ENCODE data around the gene SLC37A1. TPM values are rescaled to one million over a fixed set of nuclear protein-coding genes. Genes with fewer than 3 reads are reported as not detected.

SLC37A1 gene
- total RNA-seq, 3 donors from 2014 or later, result 16.3 to 22.1 (median 20.2) TPM

DNA sequence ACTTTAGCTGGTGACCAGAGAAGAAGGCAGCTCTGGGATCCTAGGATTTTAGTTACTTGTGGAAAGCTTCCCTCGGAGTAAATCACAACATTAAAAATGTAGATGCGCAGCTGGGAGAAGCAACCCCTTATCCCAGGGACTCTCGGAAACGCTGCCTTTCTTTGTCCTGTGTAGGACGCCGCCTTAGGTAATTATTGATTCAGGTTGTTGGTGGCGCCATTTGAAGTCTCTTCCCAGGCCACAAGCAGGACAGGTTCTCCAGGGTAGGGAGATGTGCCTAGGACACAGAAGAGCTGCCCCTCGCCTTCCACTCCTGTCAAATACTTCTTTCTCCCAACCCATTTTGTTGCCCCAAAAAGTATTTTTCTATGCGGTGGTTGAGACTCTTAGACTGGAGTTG is 10.3 kb downstream of the SLC37A1 start:
- Mint-ChIP-seq H3K4me3 (no peak overlapping the region), H3K36me3 (ENCODE audit: insufficient read depth) (peaks cover 28% of the 10 kb centered on the region), H3K4me1 (ENCODE audit: low read depth) (peaks cover 50% of the 10 kb centered on the region), H3K27me3 (ENCODE audit: low read depth) (no peaks in the 10 kb centered on the region), H3K9me3 (no peaks in the 10 kb centered on the region)
- ATAC-seq (no peak), DNase-seq (no peak)

- peaks cover 49% of the 10 kb centered on the region for H3K4me1 Mint-ChIP-seq (ENCODE audit: low read depth)
- no peaks in the 10 kb centered on the region for H3K27me3 Mint-ChIP-seq (ENCODE audit: low read depth)
- H3K36me3 Mint-ChIP-seq (ENCODE audit: insufficient read depth), result peaks cover 24% of the 10 kb centered on the region
- H3K4me3 Mint-ChIP-seq, result no peak overlapping the region
- ATAC-seq (no peak), DNase-seq (peak; percentile 17)
- H3K9me3 Mint-ChIP-seq, result no peaks in the 10 kb centered on the region
Observed at GRCh38 chr21:42524341-42525028, 10.8 kb downstream of the SLC37A1 start.

GRCh38 chr21:42525029-42525581 is 11.5 kb downstream of the SLC37A1 start:
- no peak for ATAC-seq
- H3K9me3 Mint-ChIP-seq, result no peaks in the 10 kb centered on the region
- peaks cover 22% of the 10 kb centered on the region for H3K36me3 Mint-ChIP-seq (ENCODE audit: insufficient read depth)
- H3K4me1 Mint-ChIP-seq (ENCODE audit: low read depth), result peaks cover 56% of the 10 kb centered on the region
- no peak overlapping the region for H3K4me3 Mint-ChIP-seq
- DNase-seq, result no peak
- H3K27me3 Mint-ChIP-seq (ENCODE audit: low read depth), result no peaks in the 10 kb centered on the region

- DNase-seq, result no peak
- Mint-ChIP-seq H3K27me3 (ENCODE audit: low read depth) (no peaks in the 10 kb centered on the region), H3K36me3 (ENCODE audit: insufficient read depth) (peaks cover 21% of the 10 kb centered on the region), H3K4me3 (no peak overlapping the region), H3K4me1 (ENCODE audit: low read depth) (peaks cover 61% of the 10 kb centered on the region), H3K9me3 (no peaks in the 10 kb centered on the region)
- no peak for ATAC-seq
Observed at GRCh38 chr21:42525676-42526378, 12.2 kb downstream of the SLC37A1 start.

DNA sequence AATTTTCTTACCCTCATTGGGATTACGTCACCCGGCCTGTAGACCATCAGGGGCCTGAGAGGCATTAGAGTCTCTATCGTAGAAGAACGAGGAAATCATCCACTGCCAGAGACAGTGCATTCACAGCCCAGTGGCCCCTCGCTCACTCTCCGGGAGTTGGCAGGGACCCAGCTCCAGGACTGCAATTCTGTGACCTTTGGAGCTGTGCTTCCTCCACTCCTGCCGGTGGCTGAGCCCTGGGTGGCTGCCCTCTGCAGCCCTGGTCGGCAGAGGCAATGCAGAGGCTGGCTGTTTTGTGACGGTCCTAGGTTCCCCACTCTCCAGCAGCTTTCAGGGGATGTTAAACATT is 12.7 kb downstream of the SLC37A1 start:
- Mint-ChIP-seq H3K9me3 (no peaks in the 10 kb centered on the region), H3K4me3 (no peak overlapping the region), H3K4me1 (ENCODE audit: low read depth) (peaks cover 63% of the 10 kb centered on the region), H3K36me3 (ENCODE audit: insufficient read depth) (peaks cover 21% of the 10 kb centered on the region), H3K27me3 (ENCODE audit: low read depth) (no peaks in the 10 kb centered on the region)
- DNase-seq (no peak), ATAC-seq (no peak)

- Mint-ChIP-seq H3K36me3 (ENCODE audit: insufficient read depth) (peaks cover 17% of the 10 kb centered on the region), H3K4me3 (no peak overlapping the region), H3K4me1 (ENCODE audit: low read depth) (peaks cover 63% of the 10 kb centered on the region), H3K27me3 (ENCODE audit: low read depth) (no peaks in the 10 kb centered on the region), H3K9me3 (no peaks in the 10 kb centered on the region)
- DNase-seq (no peak), ATAC-seq (no peak)
Observed at GRCh38 chr21:42527127-42527488, 13.5 kb downstream of the SLC37A1 start.

DNA sequence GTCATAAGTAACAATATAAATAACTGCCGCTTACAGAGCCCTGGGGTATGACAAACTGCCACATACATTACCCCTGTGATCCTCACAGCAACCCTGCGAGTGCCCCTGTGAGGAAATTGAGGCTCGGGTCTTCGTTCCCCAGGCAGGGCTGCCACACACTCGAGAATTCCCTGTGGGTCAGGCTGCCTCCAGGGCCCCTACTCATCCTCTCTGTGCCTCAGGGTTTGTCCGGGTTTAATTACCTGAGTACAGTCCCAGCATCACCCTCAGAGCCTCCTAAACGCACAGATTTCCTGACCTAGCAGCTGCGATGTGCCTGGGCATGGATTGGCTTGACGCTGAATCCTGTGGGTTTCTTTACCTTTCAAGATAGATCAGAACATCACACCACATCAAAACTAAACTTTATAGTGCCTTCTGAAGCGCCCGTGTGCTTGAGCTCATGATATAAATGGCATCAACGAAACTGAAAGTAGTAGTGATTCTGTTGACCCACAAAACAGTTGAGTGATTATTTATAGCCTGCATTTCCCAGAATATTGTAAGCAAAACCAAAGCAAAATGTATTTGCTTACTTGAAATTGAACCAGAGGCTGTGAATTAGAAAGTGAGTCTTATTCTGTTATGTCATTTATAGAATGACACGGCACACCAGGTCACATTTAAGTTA is 14.0 kb downstream of the SLC37A1 start:
- ATAC-seq (peak; percentile 85 to 87), DNase-seq (peak; percentile 22)
- Mint-ChIP-seq H3K4me3 (peak overlapping the region; percentile 72), H3K36me3 (ENCODE audit: insufficient read depth) (peaks cover 17% of the 10 kb centered on the region), H3K27me3 (ENCODE audit: low read depth) (no peaks in the 10 kb centered on the region), H3K4me1 (ENCODE audit: low read depth) (peaks cover 63% of the 10 kb centered on the region), H3K9me3 (no peaks in the 10 kb centered on the region)

GRCh38 chr21:42530167-42530518 is 16.5 kb downstream of the SLC37A1 start:
- H3K4me3 Mint-ChIP-seq, result no peak overlapping the region
- H3K4me1 Mint-ChIP-seq (ENCODE audit: low read depth), result peaks cover 60% of the 10 kb centered on the region
- ATAC-seq, result no peak
- no peak for DNase-seq
- no peaks in the 10 kb centered on the region for H3K9me3 Mint-ChIP-seq
- no peaks in the 10 kb centered on the region for H3K27me3 Mint-ChIP-seq (ENCODE audit: low read depth)
- peaks cover 16% of the 10 kb centered on the region for H3K36me3 Mint-ChIP-seq (ENCODE audit: insufficient read depth)

GRCh38 chr21:42531771-42532170 is 18.1 kb downstream of the SLC37A1 start:
- ATAC-seq (no peak), DNase-seq (no peak)
- Mint-ChIP-seq H3K4me3 (no peak overlapping the region), H3K27me3 (ENCODE audit: low read depth) (no peaks in the 10 kb centered on the region), H3K9me3 (no peaks in the 10 kb centered on the region), H3K4me1 (ENCODE audit: low read depth) (peaks cover 44% of the 10 kb centered on the region), H3K36me3 (ENCODE audit: insufficient read depth) (peaks cover 17% of the 10 kb centered on the region)

DNA sequence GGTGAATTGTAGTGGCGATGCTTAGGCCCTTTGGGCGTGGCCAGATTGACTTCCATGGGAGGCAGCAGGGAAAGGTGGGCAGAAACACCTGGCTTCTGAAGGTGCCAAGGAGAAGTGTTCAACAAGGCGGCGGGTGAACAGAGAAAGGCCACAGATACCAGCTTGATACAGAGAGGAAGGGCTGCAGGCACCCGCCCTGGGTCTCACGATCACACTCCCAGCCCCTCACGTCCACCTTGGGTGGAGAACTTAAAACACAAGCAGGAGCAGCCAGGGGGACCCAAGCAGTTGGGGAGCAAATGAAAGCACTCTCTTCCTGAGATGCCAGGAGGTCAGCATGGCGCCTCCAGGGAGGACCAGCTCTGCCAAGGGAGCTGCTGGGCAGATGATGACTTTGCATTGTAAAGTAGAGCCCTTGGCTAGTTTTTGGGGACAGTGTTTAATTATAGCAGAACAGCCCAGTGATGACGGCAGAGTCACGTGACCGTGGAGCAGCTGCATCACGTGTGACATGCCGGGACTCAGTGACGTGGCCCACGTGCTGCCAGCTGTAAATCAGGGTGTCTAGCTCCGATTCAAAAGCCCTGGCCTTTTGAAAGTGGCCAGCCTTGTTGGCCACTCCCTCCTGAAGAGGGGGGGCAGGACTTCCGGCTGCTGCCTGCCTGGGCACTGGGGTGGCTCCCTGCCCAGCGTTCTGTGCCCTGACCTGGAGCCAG is 19.0 kb downstream of the SLC37A1 start:
- Mint-ChIP-seq H3K27me3 (ENCODE audit: low read depth) (no peaks in the 10 kb centered on the region), H3K4me1 (ENCODE audit: low read depth) (peaks cover 37% of the 10 kb centered on the region), H3K4me3 (no peak overlapping the region), H3K36me3 (ENCODE audit: insufficient read depth) (peaks cover 17% of the 10 kb centered on the region), H3K9me3 (no peaks in the 10 kb centered on the region)
- ATAC-seq, result no peak
- DNase-seq, result no peak

GRCh38 chr21:42533306-42533962 is 19.8 kb downstream of the SLC37A1 start:
- DNase-seq, result no peak
- H3K36me3 Mint-ChIP-seq (ENCODE audit: insufficient read depth), result peaks cover 20% of the 10 kb centered on the region
- no peaks in the 10 kb centered on the region for H3K27me3 Mint-ChIP-seq (ENCODE audit: low read depth)
- H3K9me3 Mint-ChIP-seq, result no peaks in the 10 kb centered on the region
- peaks cover 33% of the 10 kb centered on the region for H3K4me1 Mint-ChIP-seq (ENCODE audit: low read depth)
- ATAC-seq, result no peak
- H3K4me3 Mint-ChIP-seq, result no peak overlapping the region

DNA sequence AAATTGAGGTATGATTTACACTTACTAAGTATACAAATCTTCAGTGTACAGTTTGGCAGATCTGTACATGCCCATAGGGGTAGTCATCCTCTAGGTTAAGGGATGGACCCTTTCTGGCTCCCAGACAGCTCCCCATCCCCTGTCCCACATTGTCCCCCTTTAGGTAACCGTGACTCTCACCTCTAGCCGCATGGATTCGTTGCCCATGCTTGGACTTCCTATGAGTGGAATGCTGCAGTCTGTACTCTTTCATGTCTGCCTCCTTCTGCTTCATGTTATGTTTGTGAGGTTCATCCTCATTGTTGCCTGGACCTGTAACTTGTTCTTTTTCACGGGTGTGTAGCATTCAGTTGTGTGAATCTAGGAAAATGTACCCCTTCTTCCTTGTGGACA is 20.3 kb downstream of the SLC37A1 start:
- peak overlapping the region; percentile 45 for H3K4me3 Mint-ChIP-seq
- no peak for ATAC-seq
- peaks cover 20% of the 10 kb centered on the region for H3K36me3 Mint-ChIP-seq (ENCODE audit: insufficient read depth)

GRCh38 chr21:42534421-42535378 is 21.0 kb downstream of the SLC37A1 start:
- H3K27me3 Mint-ChIP-seq (ENCODE audit: low read depth), result no peaks in the 10 kb centered on the region
- peak overlapping the region; percentile 45 for H3K4me3 Mint-ChIP-seq
- H3K9me3 Mint-ChIP-seq, result no peaks in the 10 kb centered on the region
- ATAC-seq, result no peak
- H3K4me1 Mint-ChIP-seq (ENCODE audit: low read depth), result peaks cover 25% of the 10 kb centered on the region
- peaks cover 19% of the 10 kb centered on the region for H3K36me3 Mint-ChIP-seq (ENCODE audit: insufficient read depth)
- no peak for DNase-seq

More for the DNA sequence above, 20.3 kb downstream of the SLC37A1 start:
- Mint-ChIP-seq H3K27me3 (ENCODE audit: low read depth) (no peaks in the 10 kb centered on the region), H3K9me3 (no peaks in the 10 kb centered on the region), H3K4me1 (ENCODE audit: low read depth) (peaks cover 29% of the 10 kb centered on the region)
- DNase-seq, result no peak

Data from activated T-cell treated with anti-CD3 and anti-CD28 coated beads, Interleukin-2, amount 50 U/mL, for 4 hours (primary cell).